GM10266 (cell line): ENCODE measurements around the gene HS6ST1.

Experiments
- DNase-seq: peaks from one replicate; pipeline ENCODE4 v3.0.0; 2012; ENCODE audit errors: extremely low spot score
- CTCF ChIP-seq: IDR thresholded peaks from 2 replicates; pipeline ENCODE4 v1.5.1; 2012; ENCODE audit warnings: mild to moderate bottlenecking, low read depth; ENCODE audit not compliant: control insufficient read depth, insufficient read depth; ENCODE audit errors: missing control alignments

HS6ST1 gene

GRCh38 chr2:128315829-128316776 is 2.6 kb downstream of the HS6ST1 start:
- TF ChIP-seq CTCF = no peak
- no peak for DNase-seq

GRCh38 chr2:128315122-128315828 is 3.4 kb downstream of the HS6ST1 start:
- TF ChIP-seq CTCF = no peak
- no peak for DNase-seq

- no peak for TF ChIP-seq CTCF
- DNase-seq = no peak
Measured at GRCh38 chr2:128314348-128315121, 4.1 kb downstream of the HS6ST1 start.

GRCh38 chr2:128313931-128314347 is 4.7 kb downstream of the HS6ST1 start:
- no peak for TF ChIP-seq CTCF
- DNase-seq = no peak

- no peak for DNase-seq
Measured at GRCh38 chr2:128313091-128313836, 5.4 kb downstream of the HS6ST1 start.

More at GRCh38 chr2:128313091-128313836, 5.4 kb downstream of the HS6ST1 start:
- TF ChIP-seq CTCF = no peak
